WERI-Rb-1 (cell line): Measurements from ENCODE around the gene CDH23.
A peak's percentile ranks its signal among the peaks of the same experiment; 100 is the strongest.

Experiments
- DNase-seq: peaks from one replicate; pipeline ENCODE4 v3.0.0-alpha.2; 2020
- H3K27ac ChIP-seq: fragments of 250-450 bp; sonication (Bioruptor Pico); 2 replicates; pipeline ENCODE4 v1.5.1; 2020; ENCODE audit warnings: mild to moderate bottlenecking, moderate library complexity
- H3K27me3 ChIP-seq: fragments of 250-450 bp; sonication (Bioruptor Pico); 2 replicates; pipeline ENCODE4 v1.5.1; 2021; ENCODE audit warnings: mild to moderate bottlenecking, low read depth, moderate library complexity; ENCODE audit not compliant: insufficient read depth, severe bottlenecking
- H3K36me3 ChIP-seq: fragments of 250-450 bp; sonication (Bioruptor Pico); 2 replicates; pipeline ENCODE4 v1.5.1; 2020; ENCODE audit warnings: mild to moderate bottlenecking, moderate library complexity
- H3K4me3 ChIP-seq: 2 replicates; pipeline ENCODE4 v1.5.1; 2011; ENCODE audit warnings: low read depth, mild to moderate bottlenecking, control low read depth, low read length
- H3K9me3 ChIP-seq: fragments of 250-450 bp; sonication (Bioruptor Pico); 2 replicates; pipeline ENCODE4 v1.5.1; 2021; ENCODE audit warnings: mild to moderate bottlenecking, moderate library complexity; ENCODE audit not compliant: severe bottlenecking
- TF ChIP-seq, protein P1 (sequence below): IDR thresholded peaks from 2 replicates; pipeline ENCODE4 v1.5.1; 2011; ENCODE audit warnings: low read depth, mild to moderate bottlenecking, control low read depth, inconsistent platforms, low read length

CDH23 gene

DNA sequence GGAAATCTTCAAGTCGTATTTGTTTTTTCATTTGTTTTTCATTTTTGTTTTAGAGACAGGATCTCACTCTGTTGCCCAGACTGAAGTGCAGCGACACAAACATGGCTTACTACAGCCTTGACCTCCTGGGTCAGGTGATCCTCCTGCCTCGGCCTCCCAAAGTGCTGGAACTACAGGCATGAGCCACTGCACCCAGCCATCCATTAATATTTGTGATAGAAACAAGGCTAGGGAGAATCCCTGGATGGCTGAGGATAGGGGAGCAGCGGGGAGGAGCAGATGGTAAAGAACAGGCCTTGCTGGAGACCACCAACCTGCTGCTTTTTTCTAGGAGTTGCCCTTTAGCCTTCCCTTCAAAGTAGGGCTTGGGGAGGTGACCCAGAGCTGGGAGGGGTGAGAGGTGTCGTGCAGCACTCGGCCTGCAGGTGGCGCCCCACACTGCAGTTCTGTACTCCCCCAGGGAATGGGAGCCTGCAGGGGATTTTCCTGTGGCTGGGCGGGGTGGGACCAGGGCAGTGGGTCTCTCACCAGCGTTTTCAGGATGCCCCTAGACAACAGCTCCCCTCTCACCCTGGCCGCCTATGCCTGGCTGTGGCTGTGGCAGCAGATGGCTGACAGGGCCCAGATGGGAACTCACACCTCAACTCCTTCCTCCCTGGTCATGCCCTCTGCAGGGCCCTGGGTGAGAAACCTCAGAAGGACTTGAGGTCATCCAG lies 12.6 kb upstream of the CDH23 start:
- Histone ChIP-seq H3K27me3 (no peaks in the 10 kb centered on the region), H3K27ac (peak overlapping the region; percentile 41), H3K36me3 (no peaks in the 10 kb centered on the region), H3K4me3 (no peak overlapping the region), H3K9me3 (no peaks in the 10 kb centered on the region)
- peak; percentile 91 for DNase-seq
- TF ChIP-seq, protein P1, sequence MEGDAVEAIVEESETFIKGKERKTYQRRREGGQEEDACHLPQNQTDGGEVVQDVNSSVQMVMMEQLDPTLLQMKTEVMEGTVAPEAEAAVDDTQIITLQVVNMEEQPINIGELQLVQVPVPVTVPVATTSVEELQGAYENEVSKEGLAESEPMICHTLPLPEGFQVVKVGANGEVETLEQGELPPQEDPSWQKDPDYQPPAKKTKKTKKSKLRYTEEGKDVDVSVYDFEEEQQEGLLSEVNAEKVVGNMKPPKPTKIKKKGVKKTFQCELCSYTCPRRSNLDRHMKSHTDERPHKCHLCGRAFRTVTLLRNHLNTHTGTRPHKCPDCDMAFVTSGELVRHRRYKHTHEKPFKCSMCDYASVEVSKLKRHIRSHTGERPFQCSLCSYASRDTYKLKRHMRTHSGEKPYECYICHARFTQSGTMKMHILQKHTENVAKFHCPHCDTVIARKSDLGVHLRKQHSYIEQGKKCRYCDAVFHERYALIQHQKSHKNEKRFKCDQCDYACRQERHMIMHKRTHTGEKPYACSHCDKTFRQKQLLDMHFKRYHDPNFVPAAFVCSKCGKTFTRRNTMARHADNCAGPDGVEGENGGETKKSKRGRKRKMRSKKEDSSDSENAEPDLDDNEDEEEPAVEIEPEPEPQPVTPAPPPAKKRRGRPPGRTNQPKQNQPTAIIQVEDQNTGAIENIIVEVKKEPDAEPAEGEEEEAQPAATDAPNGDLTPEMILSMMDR = peak; percentile 93

- TF ChIP-seq, protein P1 = no peak
Observed at GRCh38 chr10:71388171-71388570, 8.5 kb upstream of the CDH23 start.

GRCh38 chr10:71388583-71389310 lies 8.0 kb upstream of the CDH23 start:
- H3K27me3 ChIP-seq = no peaks in the 10 kb centered on the region
- no peak for DNase-seq
- no peak overlapping the region for H3K4me3 ChIP-seq
- no peaks in the 10 kb centered on the region for H3K36me3 ChIP-seq
- H3K9me3 ChIP-seq = no peaks in the 10 kb centered on the region
- no peak overlapping the region for H3K27ac ChIP-seq
- TF ChIP-seq, protein P1 = no peak

More at GRCh38 chr10:71388171-71388570, 8.5 kb upstream of the CDH23 start:
- Histone ChIP-seq H3K27ac (no peak overlapping the region), H3K4me3 (no peak overlapping the region), H3K27me3 (no peaks in the 10 kb centered on the region), H3K9me3 (no peaks in the 10 kb centered on the region), H3K36me3 (no peaks in the 10 kb centered on the region)
- no peak for DNase-seq

GRCh38 chr10:71389768-71390460 lies 6.8 kb upstream of the CDH23 start:
- Histone ChIP-seq H3K4me3 (no peak overlapping the region), H3K27ac (no peak overlapping the region), H3K36me3 (no peaks in the 10 kb centered on the region), H3K9me3 (no peaks in the 10 kb centered on the region), H3K27me3 (no peaks in the 10 kb centered on the region)
- TF ChIP-seq, protein P1 = no peak
- DNase-seq = no peak

DNA sequence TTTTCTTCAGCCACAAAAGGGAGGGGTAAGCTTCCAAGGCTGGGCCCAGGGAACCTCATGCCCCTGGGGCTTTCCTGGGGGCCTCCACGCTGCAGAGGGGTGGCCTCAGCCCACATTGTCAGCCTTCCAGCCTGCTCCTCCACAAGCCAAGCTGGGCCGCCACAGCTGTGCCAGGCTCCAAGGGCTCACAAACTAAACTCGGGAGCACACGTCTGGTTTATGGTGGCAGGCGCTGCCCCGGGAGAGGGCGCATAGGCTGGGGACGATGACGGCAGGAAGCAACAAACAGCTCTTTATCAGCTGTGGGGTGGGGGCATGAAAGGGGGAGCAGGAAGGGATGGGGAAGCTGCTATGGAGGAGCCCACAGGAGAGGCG lies 6.3 kb upstream of the CDH23 start:
- no peak for DNase-seq
- Histone ChIP-seq H3K27ac (no peak overlapping the region), H3K9me3 (no peaks in the 10 kb centered on the region), H3K36me3 (no peaks in the 10 kb centered on the region), H3K27me3 (no peaks in the 10 kb centered on the region), H3K4me3 (no peak overlapping the region)
- TF ChIP-seq, protein P1 = no peak
